Heart left ventricle (tissue), 13 donors: Measurements from ENCODE around the gene CD244.

Source experiments
- POLR2A ChIP-seq, 2 donors: fragments of 450-650 bp; IDR thresholded peaks; one replicate each; pipeline ENCODE4 v1.6.1; 2017; ENCODE audit warnings: antibody characterized with exemption in 2 of 2, mild to moderate bottlenecking in 2 of 2, moderate library complexity in 2 of 2
- TF ChIP-seq, protein P1 (sequence below), 12 donors: fragments of 200-600 bp; sonication (generic) in 4 of 12; IDR thresholded peaks; one replicate each; pipeline versions ENCODE4 v1.5.0 to v1.8.0; 2018 to 2022; ENCODE audit warnings: antibody characterized with exemption in 12 of 12, mild to moderate bottlenecking in 5 of 12
- donor health status: ischemic (EF 13 %, LVEDD 7.1; RV severe dilation, severe dysfunction).
- donor health status: DM: no; HTN: yes; CAD: no.
- donor health status: DM: no; HTN: no; CAD: no.
- donor health status: ischemic (EF 25% LVEDD 6.9; RV normal size, moderate dysfunction).
- donor health status: ischemic (EF 25% LVEDD 5.7; RV mildly dilated, moderate dysfunction).
- donor health status: ischemic (EF 35%, LVEDD 5.7; RV mildly dilated, moderate dysfunction).
- donor health status: nonischemic (EF 11% LVEDD 7.7; RV severe dilation, severe dysfunction).
- donor health status: DM: yes; HTN: yes; CAD: no.
- donor health status: PGD.
- donor health status: ischemic (EF 29% LVEDD 5.4; RV normal size, mild dysfunction).
- donor health status: nonischemic (EF 23%, LVEDD 6.1; RV moderate dilation, normal function).

DNA sequence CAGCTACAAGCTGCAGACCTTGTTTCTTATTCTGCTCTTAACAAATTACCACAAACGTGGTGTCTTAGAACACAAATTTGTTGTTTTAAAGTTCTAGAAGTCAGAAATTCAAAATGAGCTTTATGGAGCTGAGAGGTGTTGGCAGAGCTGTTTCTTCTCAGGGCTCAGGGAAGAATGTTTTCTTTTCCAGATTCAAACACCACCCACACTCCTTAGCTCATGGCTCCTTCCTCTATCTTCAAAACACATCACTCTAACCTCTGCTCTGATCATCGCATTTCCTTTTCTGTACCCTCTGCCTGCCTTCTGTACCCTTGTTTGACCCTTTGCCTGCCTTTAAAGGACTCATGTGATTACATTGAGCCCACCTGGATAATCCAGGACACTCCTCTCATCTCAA lies 49.2 kb upstream of the CD244 start:
- no peak for TF ChIP-seq POLR2A (IDR thresholded peaks at IDR 0.05)
- TF ChIP-seq, protein P1, sequence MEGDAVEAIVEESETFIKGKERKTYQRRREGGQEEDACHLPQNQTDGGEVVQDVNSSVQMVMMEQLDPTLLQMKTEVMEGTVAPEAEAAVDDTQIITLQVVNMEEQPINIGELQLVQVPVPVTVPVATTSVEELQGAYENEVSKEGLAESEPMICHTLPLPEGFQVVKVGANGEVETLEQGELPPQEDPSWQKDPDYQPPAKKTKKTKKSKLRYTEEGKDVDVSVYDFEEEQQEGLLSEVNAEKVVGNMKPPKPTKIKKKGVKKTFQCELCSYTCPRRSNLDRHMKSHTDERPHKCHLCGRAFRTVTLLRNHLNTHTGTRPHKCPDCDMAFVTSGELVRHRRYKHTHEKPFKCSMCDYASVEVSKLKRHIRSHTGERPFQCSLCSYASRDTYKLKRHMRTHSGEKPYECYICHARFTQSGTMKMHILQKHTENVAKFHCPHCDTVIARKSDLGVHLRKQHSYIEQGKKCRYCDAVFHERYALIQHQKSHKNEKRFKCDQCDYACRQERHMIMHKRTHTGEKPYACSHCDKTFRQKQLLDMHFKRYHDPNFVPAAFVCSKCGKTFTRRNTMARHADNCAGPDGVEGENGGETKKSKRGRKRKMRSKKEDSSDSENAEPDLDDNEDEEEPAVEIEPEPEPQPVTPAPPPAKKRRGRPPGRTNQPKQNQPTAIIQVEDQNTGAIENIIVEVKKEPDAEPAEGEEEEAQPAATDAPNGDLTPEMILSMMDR (IDR thresholded peaks at IDR 0.05): no peak
